Kidney epithelial cell (primary cell): ENCODE results near the gene TP53BP2. TPM values are rescaled to one million over a fixed set of nuclear protein-coding genes. Genes with fewer than 3 reads are reported as not detected.
"Not testable (repeated sequence)": the region's sequence is repeated elsewhere in the genome, so short reads cannot be mapped to it uniquely, and the experiment has no call there.

ENCODE experiments used
- DNase-seq: peaks from one replicate; pipeline ENCODE4 v3.0.0-alpha.2; 2010; ENCODE audit warnings: low read depth
- H3K27me3 ChIP-seq: 2 replicates; pipeline ENCODE4 v1.6.0; 2011; ENCODE audit warnings: low read length; ENCODE audit not compliant: control insufficient read depth, insufficient read depth
- H3K36me3 ChIP-seq: 2 replicates; pipeline ENCODE4 v1.5.1; 2011; ENCODE audit warnings: low read length; ENCODE audit not compliant: control insufficient read depth, insufficient read depth
- H3K4me3 ChIP-seq: 2 replicates; pipeline ENCODE4 v1.5.1; 2011; ENCODE audit warnings: low read depth, mild to moderate bottlenecking, control low read depth, low read length
- CTCF ChIP-seq: IDR thresholded peaks from 2 replicates; pipeline ENCODE4 v1.5.1; 2011; ENCODE audit warnings: mild to moderate bottlenecking, moderate library complexity, low read length, control low read depth, inconsistent platforms; ENCODE audit not compliant: insufficient read depth, poor library complexity, severe bottlenecking
- total RNA-seq: library from RNA; depleted of rRNA; stranded (reverse); fragments of >200 nt; gene quantifications from 2 replicates; pipeline ENCODE4 v1.2.3, GENCODE V29; 2015

Gene TP53BP2
- total RNA-seq, 1 donor from 2014 or later: 97.1 TPM

- TF ChIP-seq CTCF: no peak
- DNase-seq: no peak
- Histone ChIP-seq H3K27me3 (no peaks in the 10 kb centered on the region), H3K4me3 (no peak overlapping the region), H3K36me3 (no peaks in the 10 kb centered on the region)
Measured at GRCh38 chr1:223847781-223848345, 2.1 kb upstream of the TP53BP2 start.

GRCh38 chr1:223845037-223845809, 524 bp downstream of the TP53BP2 start:
- Histone ChIP-seq H3K27me3 (no peaks in the 10 kb centered on the region), H3K36me3 (no peaks in the 10 kb centered on the region), H3K4me3 (peak overlapping the region; percentile 94)
- no peak for TF ChIP-seq CTCF
- DNase-seq: no peak

- peak overlapping the region; percentile 94 for H3K4me3 ChIP-seq
- no peaks in the 10 kb centered on the region for H3K27me3 ChIP-seq
- no peak for DNase-seq
- TF ChIP-seq CTCF: no peak
- H3K36me3 ChIP-seq: no peaks in the 10 kb centered on the region
Measured at GRCh38 chr1:223844787-223845036, 1.0 kb downstream of the TP53BP2 start.

- Histone ChIP-seq H3K36me3 (no peaks in the 10 kb centered on the region), H3K27me3 (no peaks in the 10 kb centered on the region), H3K4me3 (peak overlapping the region; percentile 94)
- TF ChIP-seq CTCF: no peak
- no peak for DNase-seq
Measured at GRCh38 chr1:223843934-223844786, 1.6 kb downstream of the TP53BP2 start.

- no peak for TF ChIP-seq CTCF
- DNase-seq: no peak
- H3K36me3 ChIP-seq: no peaks in the 10 kb centered on the region
- no peak overlapping the region for H3K4me3 ChIP-seq
- H3K27me3 ChIP-seq: no peaks in the 10 kb centered on the region
Measured at GRCh38 chr1:223842784-223843183, 3.0 kb downstream of the TP53BP2 start.

- not testable (repeated sequence) for H3K36me3 ChIP-seq, H3K4me3 ChIP-seq, H3K27me3 ChIP-seq, DNase-seq
Measured at GRCh38 chr1:223841977-223842623, 3.6 kb downstream of the TP53BP2 start.
